ENCODE data around the gene GCSAML.

GCSAML gene

GRCh38 chr1:247536340-247536739, 12.6 kb upstream of the GCSAML start, which contains the start of gene OR2C3:
Gene OR2C3 (minus strand): TSS chr1:247536440. CDS start chr1:247532511, 3,929 bp downstream.
- ATAC-seq (ENCODE audit: insufficient read depth, low read depth) = no peak

GRCh38 chr1:247538561-247538960, 10.4 kb upstream of the GCSAML start:
- Histone ChIP-seq H3K4me2 (ENCODE audit: insufficient read depth, low read length) (no peak overlapping the region), H3K36me3 (ENCODE audit: insufficient read depth, low read length) (no peaks in the 10 kb centered on the region), H3K9me3 (ENCODE audit: insufficient read depth, low read length, severe bottlenecking) (no peaks in the 10 kb centered on the region), H3K4me1 (ENCODE audit: insufficient read depth, low read length) (no peaks in the 10 kb centered on the region), H3K79me2 (ENCODE audit: insufficient read depth, low read length) (no peaks in the 10 kb centered on the region), H3K4me3 (ENCODE audit: low read depth in 1 of 2, low read length in 2 of 2) (no peak overlapping the region), H3K27ac (ENCODE audit: low read length) (no peak overlapping the region), H2AFZ (ENCODE audit: low read depth, low read length) (no peak overlapping the region), H3K9ac (ENCODE audit: low read depth, low read length) (no peak overlapping the region), H3K27me3 (ENCODE audit: insufficient read depth, low read length, poor library complexity) (peaks cover 3% of the 10 kb centered on the region), H4K20me1 (ENCODE audit: insufficient read depth, low read length) (no peaks in the 10 kb centered on the region)
- no peak for TF ChIP-seq CTCF (IDR thresholded peaks at IDR 0.05; ENCODE audit: borderline replicate concordance, extremely low read depth, low read length, poor library complexity, severe bottlenecking)
- no peak for TF ChIP-seq EZH2 (IDR thresholded peaks at IDR 0.05; ENCODE audit: borderline replicate concordance, low read depth, low read length, severe bottlenecking)
- ATAC-seq (ENCODE audit: insufficient read depth, low read depth) (no peak), DNase-seq (no peak)

More at GRCh38 chr1:247536340-247536739, 12.6 kb upstream of the GCSAML start, which contains the start of gene OR2C3:
- Histone ChIP-seq H2AFZ (ENCODE audit: low read depth, low read length) (no peak within 1 kb of the TSS), H3K9me3 (ENCODE audit: insufficient read depth, low read length, severe bottlenecking) (no peaks in the 10 kb centered on the region), H3K27ac (ENCODE audit: low read length) (no peak within 1 kb of the TSS), H3K4me1 (ENCODE audit: insufficient read depth, low read length) (no peaks in the 10 kb centered on the region), H3K36me3 (ENCODE audit: insufficient read depth, low read length) (no peaks in the 10 kb centered on the region), H4K20me1 (ENCODE audit: insufficient read depth, low read length) (no peaks in the 10 kb centered on the region), H3K4me3 (ENCODE audit: low read depth in 1 of 2, low read length in 2 of 2) (no peak within 1 kb of the TSS), H3K4me2 (ENCODE audit: insufficient read depth, low read length) (no peak within 1 kb of the TSS), H3K9ac (ENCODE audit: low read depth, low read length) (no peak within 1 kb of the TSS), H3K79me2 (ENCODE audit: insufficient read depth, low read length) (no peaks in the 10 kb centered on the region), H3K27me3 (ENCODE audit: insufficient read depth, low read length, poor library complexity) (peaks cover 3% of the 10 kb centered on the region)
- DNase-seq = no peak
- no peak for TF ChIP-seq CTCF (IDR thresholded peaks at IDR 0.05; ENCODE audit: borderline replicate concordance, extremely low read depth, low read length, poor library complexity, severe bottlenecking)
- TF ChIP-seq EZH2 (IDR thresholded peaks at IDR 0.05; ENCODE audit: borderline replicate concordance, low read depth, low read length, severe bottlenecking) = no peak

- Histone ChIP-seq H3K4me2 (ENCODE audit: insufficient read depth, low read length) (no peak overlapping the region), H3K9me3 (ENCODE audit: insufficient read depth, low read length, severe bottlenecking) (no peaks in the 10 kb centered on the region), H3K27ac (ENCODE audit: low read length) (no peak overlapping the region), H3K27me3 (ENCODE audit: insufficient read depth, low read length, poor library complexity) (peaks cover 3% of the 10 kb centered on the region), H3K79me2 (ENCODE audit: insufficient read depth, low read length) (no peaks in the 10 kb centered on the region), H3K36me3 (ENCODE audit: insufficient read depth, low read length) (no peaks in the 10 kb centered on the region), H3K4me3 (ENCODE audit: low read depth in 1 of 2, low read length in 2 of 2) (no peak overlapping the region), H4K20me1 (ENCODE audit: insufficient read depth, low read length) (no peaks in the 10 kb centered on the region), H3K9ac (ENCODE audit: low read depth, low read length) (no peak overlapping the region), H3K4me1 (ENCODE audit: insufficient read depth, low read length) (no peaks in the 10 kb centered on the region), H2AFZ (ENCODE audit: low read depth, low read length) (no peak overlapping the region)
- no peak for ATAC-seq (ENCODE audit: insufficient read depth, low read depth)
- DNase-seq = no peak
- no peak for TF ChIP-seq CTCF (IDR thresholded peaks at IDR 0.05; ENCODE audit: borderline replicate concordance, extremely low read depth, low read length, poor library complexity, severe bottlenecking)
- no peak for TF ChIP-seq EZH2 (IDR thresholded peaks at IDR 0.05; ENCODE audit: borderline replicate concordance, low read depth, low read length, severe bottlenecking)
Observed at GRCh38 chr1:247539215-247539614, 9.7 kb upstream of the GCSAML start.

GRCh38 chr1:247540581-247540980, 8.4 kb upstream of the GCSAML start:
- H3K36me3 ChIP-seq (ENCODE audit: insufficient read depth, low read length) = no peaks in the 10 kb centered on the region
- TF ChIP-seq EZH2 (IDR thresholded peaks at IDR 0.05; ENCODE audit: borderline replicate concordance, low read depth, low read length, severe bottlenecking) (no peak), CTCF (IDR thresholded peaks at IDR 0.05; ENCODE audit: borderline replicate concordance, extremely low read depth, low read length, poor library complexity, severe bottlenecking) (no peak)
- H3K9ac ChIP-seq (ENCODE audit: low read depth, low read length) = no peak overlapping the region
- H2AFZ ChIP-seq (ENCODE audit: low read depth, low read length) = no peak overlapping the region
- no peaks in the 10 kb centered on the region for H3K9me3 ChIP-seq (ENCODE audit: insufficient read depth, low read length, severe bottlenecking)
- no peak for DNase-seq
- no peak overlapping the region for H3K4me3 ChIP-seq (ENCODE audit: low read depth in 1 of 2, low read length in 2 of 2)
- H4K20me1 ChIP-seq (ENCODE audit: insufficient read depth, low read length) = no peaks in the 10 kb centered on the region
- H3K27ac ChIP-seq (ENCODE audit: low read length) = no peak overlapping the region
- H3K79me2 ChIP-seq (ENCODE audit: insufficient read depth, low read length) = no peaks in the 10 kb centered on the region
- ATAC-seq (ENCODE audit: insufficient read depth, low read depth) = no peak
- H3K4me2 ChIP-seq (ENCODE audit: insufficient read depth, low read length) = no peak overlapping the region
- peaks cover 3% of the 10 kb centered on the region for H3K27me3 ChIP-seq (ENCODE audit: insufficient read depth, low read length, poor library complexity)
- H3K4me1 ChIP-seq (ENCODE audit: insufficient read depth, low read length) = no peaks in the 10 kb centered on the region
